GM23338 (cell line): ENCODE results near the gene PPP4C. TPM values are rescaled to one million over a fixed set of nuclear protein-coding genes. Genes with fewer than 3 reads are reported as not detected.

Experiments
- ATAC-seq: fragments of 200-7000 bp; cut with Tn5 transposase; 3 replicates; pipeline ENCODE4 v1.9.1; 2020
- DNase-seq: peaks from one replicate; pipeline ENCODE4 v3.0.0-alpha.2; 2015; ENCODE audit warnings: low spot score
- H2AFZ ChIP-seq: fragments of 200-600 bp; sonication (generic); 2 replicates; pipeline ENCODE4 v1.8.0; 2016; ENCODE audit warnings: antibody characterized with exemption, mild to moderate bottlenecking, moderate library complexity
- H3F3A ChIP-seq: fragments of 200-600 bp; sonication (generic); replicated peaks from 2 replicates; pipeline ENCODE4 v1.8.0; 2017; ENCODE audit warnings: antibody characterized with exemption, mixed run types, low read depth
- H3K27ac ChIP-seq: fragments of 200-600 bp; sonication (generic); 2 replicates; pipeline ENCODE4 v1.6.1; 2016; ENCODE audit warnings: low read depth
- H3K27me3 ChIP-seq: fragments of 200-600 bp; sonication (generic); 2 replicates; pipeline ENCODE4 v1.8.0; 2016; ENCODE audit warnings: mild to moderate bottlenecking, mixed run types, moderate library complexity; ENCODE audit not compliant: insufficient read depth
- H3K36me3 ChIP-seq: fragments of 200-600 bp; sonication (generic); 2 replicates; pipeline ENCODE4 v1.8.0; 2016; ENCODE audit warnings: mild to moderate bottlenecking; ENCODE audit not compliant: insufficient read depth
- H3K4me1 ChIP-seq: fragments of 200-600 bp; sonication (generic); 2 replicates; pipeline ENCODE4 v1.8.0; 2016; ENCODE audit warnings: mild to moderate bottlenecking, moderate library complexity; ENCODE audit not compliant: insufficient read depth
- H3K4me2 ChIP-seq: fragments of 200-600 bp; sonication (generic); 2 replicates; pipeline ENCODE4 v1.7.1; 2017; ENCODE audit warnings: mixed run types
- H3K4me3 ChIP-seq: fragments of 200-600 bp; sonication (generic); 2 replicates; pipeline ENCODE4 v1.6.1; 2016; ENCODE audit warnings: mixed run types
- H3K79me2 ChIP-seq: fragments of 200-600 bp; sonication (generic); replicated peaks from 2 replicates; pipeline ENCODE4 v1.8.0; 2017; ENCODE audit warnings: mild to moderate bottlenecking; ENCODE audit not compliant: insufficient read depth
- H3K9me2 ChIP-seq: fragments of 200-600 bp; sonication (generic); 2 replicates; pipeline ENCODE4 v1.8.0; 2017; ENCODE audit not compliant: insufficient read depth
- H4K20me1 ChIP-seq: fragments of 200-600 bp; sonication (generic); replicated peaks from 2 replicates; pipeline ENCODE4 v1.8.0; 2017; ENCODE audit warnings: mild to moderate bottlenecking; ENCODE audit not compliant: insufficient read depth
- H3K27ac Mint-ChIP-seq: 2 replicates; pipeline ENCODE4 v1.8.0; 2020; ENCODE audit warnings: inconsistent platforms, mild to moderate bottlenecking, moderate library complexity, mixed read lengths
- H3K27me3 Mint-ChIP-seq: 3 replicates; pipeline ENCODE4 v1.8.0; 2022; ENCODE audit warnings: low read depth, mild to moderate bottlenecking, moderate library complexity, mixed read lengths, inconsistent platforms; ENCODE audit not compliant: insufficient read depth, poor library complexity
- H3K36me3 Mint-ChIP-seq: 3 replicates; pipeline ENCODE4 v1.8.0; 2021; ENCODE audit warnings: low read depth, mild to moderate bottlenecking, inconsistent platforms, moderate library complexity, mixed read lengths
- H3K4me1 Mint-ChIP-seq: 3 replicates; pipeline ENCODE4 v1.8.0; 2020; ENCODE audit warnings: mild to moderate bottlenecking, inconsistent platforms, mixed read lengths
- H3K4me3 Mint-ChIP-seq: 3 replicates; pipeline ENCODE4 v1.8.0; 2021; ENCODE audit warnings: moderate library complexity, mild to moderate bottlenecking, inconsistent platforms, mixed read lengths
- H3K9me3 Mint-ChIP-seq: 3 replicates; pipeline ENCODE4 v1.8.0; 2020; ENCODE audit warnings: moderate library complexity, mild to moderate bottlenecking, inconsistent platforms, mixed read lengths
- CREB1 ChIP-seq: fragments of 250-450 bp; sonication (Bioruptor Pico); IDR thresholded peaks from 2 replicates; pipeline ENCODE4 v1.5.0; 2020; ENCODE audit warnings: low read depth, mild to moderate bottlenecking, moderate library complexity
- EZH2 ChIP-seq: fragments of 200-600 bp; sonication (generic); IDR thresholded peaks from one replicate; pipeline ENCODE4 v1.8.0; 2017; ENCODE audit warnings: antibody characterized with exemption, mild to moderate bottlenecking, low read depth; ENCODE audit not compliant: unreplicated experiment
- EZH2phosphoT487 ChIP-seq: fragments of 200-600 bp; sonication (generic); IDR thresholded peaks from one replicate; pipeline ENCODE4 v1.8.1; 2018; ENCODE audit warnings: antibody characterized with exemption; ENCODE audit not compliant: unreplicated experiment
- JUNB ChIP-seq: IDR thresholded peaks from one replicate; pipeline ENCODE4 v1.6.1; 2016; ENCODE audit warnings: antibody characterized with exemption; ENCODE audit not compliant: unreplicated experiment
- NANOG ChIP-seq: IDR thresholded peaks from 2 replicates; pipeline ENCODE4 v1.6.1; 2016; ENCODE audit warnings: antibody characterized with exemption, borderline replicate concordance
- POLR2AphosphoS5 ChIP-seq: IDR thresholded peaks from 2 replicates; pipeline ENCODE4 v1.6.1; 2016; ENCODE audit warnings: antibody characterized with exemption, low read depth
- STAT1 ChIP-seq: IDR thresholded peaks from one replicate; pipeline ENCODE4 v1.6.1; 2016; ENCODE audit warnings: antibody characterized with exemption; ENCODE audit not compliant: unreplicated experiment
- ZNF114 ChIP-seq: fragments of 250-450 bp; sonication (Bioruptor Pico); IDR thresholded peaks from 2 replicates; pipeline ENCODE4 v1.5.0; 2020; ENCODE audit warnings: mild to moderate bottlenecking, moderate library complexity
- ZNF331 ChIP-seq: fragments of 250-450 bp; sonication (Bioruptor Pico); IDR thresholded peaks from 2 replicates; pipeline ENCODE4 v1.5.0; 2020; ENCODE audit warnings: low read depth, mild to moderate bottlenecking, moderate library complexity
- polyA plus RNA-seq: library from polyadenylated mRNA; unstranded; fragments of >200 nt; fragmentation: Nextera tagmentation; extraction: Ambion mirVana; gene quantifications from 2 replicates; pipeline ENCODE4 v1.2.1, GENCODE V29; 2016
- total RNA-seq: library from RNA; depleted of rRNA; stranded (reverse); fragments of >200 nt; shearing (Covaris generic); gene quantifications from 2 replicates; pipeline ENCODE4 v1.2.3, GENCODE V29; 2014
- TF ChIP-seq, protein P1 (sequence below): IDR thresholded peaks from one replicate; pipeline ENCODE4 v1.6.1; 2018; ENCODE audit warnings: antibody characterized with exemption; ENCODE audit not compliant: unreplicated experiment
- TF ChIP-seq, protein P2 (sequence below): fragments of 250-450 bp; sonication (Bioruptor Pico); IDR thresholded peaks from 2 replicates; pipeline ENCODE4 v1.5.0; 2020; ENCODE audit warnings: mild to moderate bottlenecking, moderate library complexity

PPP4C gene
- total and polyA plus RNA-seq, 2 experiments from 2014 or later: 120 to 170 TPM

DNA sequence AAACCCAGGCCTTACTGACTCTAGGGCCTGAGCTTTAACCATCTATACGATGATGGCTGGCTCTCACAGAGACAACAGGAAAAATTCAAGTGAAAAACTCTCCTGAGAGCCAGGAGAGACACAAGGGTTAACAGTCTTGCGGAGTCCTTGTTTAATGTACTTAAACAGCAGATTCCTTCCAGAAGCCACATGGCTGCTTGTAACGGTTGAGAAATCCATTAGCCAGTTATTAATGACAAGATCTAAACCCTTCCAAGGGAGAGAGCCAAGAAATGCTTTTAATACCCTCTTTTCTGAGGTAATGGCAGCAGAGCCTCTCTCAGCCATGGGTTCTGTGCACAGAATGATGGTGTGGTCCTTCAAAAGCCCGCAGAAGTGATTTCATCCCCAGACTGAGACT, 15.4 kb upstream of the PPP4C start:
- no peak overlapping the region for H3K27ac Mint-ChIP-seq
- Histone ChIP-seq H3K4me2 (no peak overlapping the region), H3K36me3 (no peaks in the 10 kb centered on the region), H3K4me1 (peaks cover 7% of the 10 kb centered on the region; the same call in 1 of the 2 replicates), H3K27me3 (no peaks in the 10 kb centered on the region), H4K20me1 (no peaks in the 10 kb centered on the region), H3K9me2 (no peaks in the 10 kb centered on the region), H3K27ac (no peak overlapping the region), H3K4me3 (no peak overlapping the region), H3F3A (peaks cover 17% of the 10 kb centered on the region), H2AFZ (no peak overlapping the region), H3K79me2 (no peaks in the 10 kb centered on the region)
- peaks cover 13% of the 10 kb centered on the region; the same call in 2 of the 3 replicates for H3K4me1 Mint-ChIP-seq
- TF ChIP-seq ZNF114 (no peak), ZNF331 (CRISPR knock-in tag) (no peak), STAT1 (no peak), POLR2AphosphoS5 (no peak), EZH2 (no peak), JUNB (no peak), NANOG (no peak), CREB1 (CRISPR knock-in tag) (no peak), EZH2phosphoT487 (no peak)
- TF ChIP-seq, protein P1, sequence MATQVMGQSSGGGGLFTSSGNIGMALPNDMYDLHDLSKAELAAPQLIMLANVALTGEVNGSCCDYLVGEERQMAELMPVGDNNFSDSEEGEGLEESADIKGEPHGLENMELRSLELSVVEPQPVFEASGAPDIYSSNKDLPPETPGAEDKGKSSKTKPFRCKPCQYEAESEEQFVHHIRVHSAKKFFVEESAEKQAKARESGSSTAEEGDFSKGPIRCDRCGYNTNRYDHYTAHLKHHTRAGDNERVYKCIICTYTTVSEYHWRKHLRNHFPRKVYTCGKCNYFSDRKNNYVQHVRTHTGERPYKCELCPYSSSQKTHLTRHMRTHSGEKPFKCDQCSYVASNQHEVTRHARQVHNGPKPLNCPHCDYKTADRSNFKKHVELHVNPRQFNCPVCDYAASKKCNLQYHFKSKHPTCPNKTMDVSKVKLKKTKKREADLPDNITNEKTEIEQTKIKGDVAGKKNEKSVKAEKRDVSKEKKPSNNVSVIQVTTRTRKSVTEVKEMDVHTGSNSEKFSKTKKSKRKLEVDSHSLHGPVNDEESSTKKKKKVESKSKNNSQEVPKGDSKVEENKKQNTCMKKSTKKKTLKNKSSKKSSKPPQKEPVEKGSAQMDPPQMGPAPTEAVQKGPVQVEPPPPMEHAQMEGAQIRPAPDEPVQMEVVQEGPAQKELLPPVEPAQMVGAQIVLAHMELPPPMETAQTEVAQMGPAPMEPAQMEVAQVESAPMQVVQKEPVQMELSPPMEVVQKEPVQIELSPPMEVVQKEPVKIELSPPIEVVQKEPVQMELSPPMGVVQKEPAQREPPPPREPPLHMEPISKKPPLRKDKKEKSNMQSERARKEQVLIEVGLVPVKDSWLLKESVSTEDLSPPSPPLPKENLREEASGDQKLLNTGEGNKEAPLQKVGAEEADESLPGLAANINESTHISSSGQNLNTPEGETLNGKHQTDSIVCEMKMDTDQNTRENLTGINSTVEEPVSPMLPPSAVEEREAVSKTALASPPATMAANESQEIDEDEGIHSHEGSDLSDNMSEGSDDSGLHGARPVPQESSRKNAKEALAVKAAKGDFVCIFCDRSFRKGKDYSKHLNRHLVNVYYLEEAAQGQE: no peak
- TF ChIP-seq, protein P2, sequence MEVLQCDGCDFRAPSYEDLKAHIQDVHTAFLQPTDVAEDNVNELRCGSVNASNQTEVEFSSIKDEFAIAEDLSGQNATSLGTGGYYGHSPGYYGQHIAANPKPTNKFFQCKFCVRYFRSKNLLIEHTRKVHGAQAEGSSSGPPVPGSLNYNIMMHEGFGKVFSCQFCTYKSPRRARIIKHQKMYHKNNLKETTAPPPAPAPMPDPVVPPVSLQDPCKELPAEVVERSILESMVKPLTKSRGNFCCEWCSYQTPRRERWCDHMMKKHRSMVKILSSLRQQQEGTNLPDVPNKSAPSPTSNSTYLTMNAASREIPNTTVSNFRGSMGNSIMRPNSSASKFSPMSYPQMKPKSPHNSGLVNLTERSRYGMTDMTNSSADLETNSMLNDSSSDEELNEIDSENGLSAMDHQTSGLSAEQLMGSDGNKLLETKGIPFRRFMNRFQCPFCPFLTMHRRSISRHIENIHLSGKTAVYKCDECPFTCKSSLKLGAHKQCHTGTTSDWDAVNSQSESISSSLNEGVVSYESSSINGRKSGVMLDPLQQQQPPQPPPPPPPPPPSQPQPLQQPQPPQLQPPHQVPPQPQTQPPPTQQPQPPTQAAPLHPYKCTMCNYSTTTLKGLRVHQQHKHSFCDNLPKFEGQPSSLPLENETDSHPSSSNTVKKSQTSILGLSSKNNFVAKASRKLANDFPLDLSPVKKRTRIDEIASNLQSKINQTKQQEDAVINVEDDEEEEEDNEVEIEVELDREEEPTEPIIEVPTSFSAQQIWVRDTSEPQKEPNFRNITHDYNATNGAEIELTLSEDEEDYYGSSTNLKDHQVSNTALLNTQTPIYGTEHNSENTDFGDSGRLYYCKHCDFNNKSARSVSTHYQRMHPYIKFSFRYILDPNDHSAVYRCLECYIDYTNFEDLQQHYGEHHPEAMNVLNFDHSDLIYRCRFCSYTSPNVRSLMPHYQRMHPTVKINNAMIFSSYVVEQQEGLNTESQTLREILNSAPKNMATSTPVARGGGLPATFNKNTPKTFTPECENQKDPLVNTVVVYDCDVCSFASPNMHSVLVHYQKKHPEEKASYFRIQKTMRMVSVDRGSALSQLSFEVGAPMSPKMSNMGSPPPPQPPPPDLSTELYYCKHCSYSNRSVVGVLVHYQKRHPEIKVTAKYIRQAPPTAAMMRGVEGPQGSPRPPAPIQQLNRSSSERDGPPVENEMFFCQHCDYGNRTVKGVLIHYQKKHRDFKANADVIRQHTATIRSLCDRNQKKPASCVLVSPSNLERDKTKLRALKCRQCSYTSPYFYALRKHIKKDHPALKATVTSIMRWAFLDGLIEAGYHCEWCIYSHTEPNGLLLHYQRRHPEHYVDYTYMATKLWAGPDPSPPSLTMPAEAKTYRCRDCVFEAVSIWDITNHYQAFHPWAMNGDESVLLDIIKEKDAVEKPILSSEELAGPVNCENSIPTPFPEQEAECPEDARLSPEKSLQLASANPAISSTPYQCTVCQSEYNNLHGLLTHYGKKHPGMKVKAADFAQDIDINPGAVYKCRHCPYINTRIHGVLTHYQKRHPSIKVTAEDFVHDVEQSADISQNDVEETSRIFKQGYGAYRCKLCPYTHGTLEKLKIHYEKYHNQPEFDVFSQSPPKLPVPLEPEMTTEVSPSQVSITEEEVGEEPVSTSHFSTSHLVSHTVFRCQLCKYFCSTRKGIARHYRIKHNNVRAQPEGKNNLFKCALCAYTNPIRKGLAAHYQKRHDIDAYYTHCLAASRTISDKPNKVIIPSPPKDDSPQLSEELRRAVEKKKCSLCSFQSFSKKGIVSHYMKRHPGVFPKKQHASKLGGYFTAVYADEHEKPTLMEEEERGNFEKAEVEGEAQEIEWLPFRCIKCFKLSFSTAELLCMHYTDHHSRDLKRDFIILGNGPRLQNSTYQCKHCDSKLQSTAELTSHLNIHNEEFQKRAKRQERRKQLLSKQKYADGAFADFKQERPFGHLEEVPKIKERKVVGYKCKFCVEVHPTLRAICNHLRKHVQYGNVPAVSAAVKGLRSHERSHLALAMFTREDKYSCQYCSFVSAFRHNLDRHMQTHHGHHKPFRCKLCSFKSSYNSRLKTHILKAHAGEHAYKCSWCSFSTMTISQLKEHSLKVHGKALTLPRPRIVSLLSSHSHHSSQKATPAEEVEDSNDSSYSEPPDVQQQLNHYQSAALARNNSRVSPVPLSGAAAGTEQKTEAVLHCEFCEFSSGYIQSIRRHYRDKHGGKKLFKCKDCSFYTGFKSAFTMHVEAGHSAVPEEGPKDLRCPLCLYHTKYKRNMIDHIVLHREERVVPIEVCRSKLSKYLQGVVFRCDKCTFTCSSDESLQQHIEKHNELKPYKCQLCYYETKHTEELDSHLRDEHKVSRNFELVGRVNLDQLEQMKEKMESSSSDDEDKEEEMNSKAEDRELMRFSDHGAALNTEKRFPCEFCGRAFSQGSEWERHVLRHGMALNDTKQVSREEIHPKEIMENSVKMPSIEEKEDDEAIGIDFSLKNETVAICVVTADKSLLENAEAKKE: no peak
- ATAC-seq (no peak), DNase-seq (no peak)
- H3K4me3 Mint-ChIP-seq: no peak overlapping the region
- H3K36me3 Mint-ChIP-seq: no peaks in the 10 kb centered on the region
- no peaks in the 10 kb centered on the region; the same call in 2 of the 3 replicates for H3K9me3 Mint-ChIP-seq
- peaks cover 14% of the 10 kb centered on the region for H3K27me3 Mint-ChIP-seq
